Activated CD4-positive, alpha-beta T cell treated with anti-CD3 and anti-CD28 coated beads for 1 hour (primary cell): ENCODE results near the gene NDST4.

ENCODE experiments used
- DNase-seq: peaks from one replicate; pipeline ENCODE4 v3.0.0-alpha.2; 2020

The NDST4 gene

GRCh38 chr4:115113506-115114106 is at the start of gene NDST4:
TSS of gene NDST4 (minus strand) at chr4:115113620. CDS start at chr4:115077036, 36,584 bp downstream.
- no peak for DNase-seq

GRCh38 chr4:115159141-115159540 is 45.7 kb upstream of the NDST4 start:
- no peak for DNase-seq

- no peak for DNase-seq
Measured at GRCh38 chr4:115158296-115158695, 44.9 kb upstream of the NDST4 start.

- DNase-seq = no peak
Measured at GRCh38 chr4:115154826-115155225, 41.4 kb upstream of the NDST4 start.

- DNase-seq = no peak
Measured at GRCh38 chr4:115152965-115153364, 39.5 kb upstream of the NDST4 start.

GRCh38 chr4:115152081-115152480 is 38.7 kb upstream of the NDST4 start:
- DNase-seq = no peak

GRCh38 chr4:115149106-115149505 is 35.7 kb upstream of the NDST4 start:
- DNase-seq = no peak

- no peak for DNase-seq
Measured at GRCh38 chr4:115145393-115146160, 32.2 kb upstream of the NDST4 start.

- DNase-seq = no peak
Measured at GRCh38 chr4:115128037-115128436, 14.6 kb upstream of the NDST4 start.

GRCh38 chr4:115126491-115126890 is 13.1 kb upstream of the NDST4 start:
- no peak for DNase-seq

GRCh38 chr4:115121351-115122043 is 8.1 kb upstream of the NDST4 start:
- DNase-seq = no peak

- DNase-seq = no peak
Measured at GRCh38 chr4:115119804-115120352, 6.5 kb upstream of the NDST4 start.

- no peak for DNase-seq
Measured at GRCh38 chr4:115117651-115118050, 4.2 kb upstream of the NDST4 start.

GRCh38 chr4:115110191-115111181 is 2.9 kb downstream of the NDST4 start:
- no peak for DNase-seq

GRCh38 chr4:115108850-115109249 is 4.6 kb downstream of the NDST4 start:
- no peak for DNase-seq

GRCh38 chr4:115107411-115107810 is 6.0 kb downstream of the NDST4 start:
- DNase-seq = no peak

GRCh38 chr4:115101675-115102074 is 11.7 kb downstream of the NDST4 start:
- no peak for DNase-seq

GRCh38 chr4:115090483-115091075 is 22.8 kb downstream of the NDST4 start:
- DNase-seq = no peak

- no peak for DNase-seq
Measured at GRCh38 chr4:115082633-115083032, 30.8 kb downstream of the NDST4 start.

GRCh38 chr4:115076691-115077090 is 36.7 kb downstream of the NDST4 start:
- DNase-seq = no peak

- no peak for DNase-seq
Measured at GRCh38 chr4:115058533-115058932, 54.9 kb downstream of the NDST4 start.

GRCh38 chr4:115054836-115055235 is 58.6 kb downstream of the NDST4 start:
- no peak for DNase-seq
